GM18505 (cell line): Measurements from ENCODE around the gene AANAT.
"Not testable (repeated sequence)": the region's sequence is repeated elsewhere in the genome, so short reads cannot be mapped to it uniquely, and the experiment has no call there.

Experiments
- ATAC-seq: cut with Tn5 transposase; IDR thresholded peaks from one replicate; pipeline ENCODE4 v1.9.1; 2021; ENCODE audit not compliant: unreplicated experiment
- POLR2A ChIP-seq: IDR thresholded peaks from 4 replicates; pipeline ENCODE4 v1.6.1; 2011; ENCODE audit warnings: borderline replicate concordance; ENCODE audit not compliant: insufficient read depth, insufficient read length; ENCODE audit errors: extremely low read depth

The AANAT gene

GRCh38 chr17:76501018-76501826 is 33.8 kb downstream of the AANAT start, which contains the start of gene RHBDF2:
TSS of gene RHBDF2 (minus strand) at chr17:76501423. CDS start at chr17:76481524, 19,899 bp downstream.
- ATAC-seq, result peak; percentile 68
- TF ChIP-seq POLR2A, result peak; percentile 88

GRCh38 chr17:76501827-76502307 is 34.5 kb downstream of the AANAT start:
- no peak for TF ChIP-seq POLR2A
- no peak for ATAC-seq

- no peak for ATAC-seq
- TF ChIP-seq POLR2A, result no peak
Measured at GRCh38 chr17:76502341-76503211, 35.2 kb downstream of the AANAT start.

GRCh38 chr17:76504117-76504516 is 36.7 kb downstream of the AANAT start:
- ATAC-seq, result no peak

GRCh38 chr17:76506408-76507345 is 39.3 kb downstream of the AANAT start:
- no peak for TF ChIP-seq POLR2A
- ATAC-seq, result peak; percentile 56

More at GRCh38 chr17:76504117-76504516, 36.7 kb downstream of the AANAT start:
- no peak for TF ChIP-seq POLR2A

GRCh38 chr17:76508472-76509063 is 41.2 kb downstream of the AANAT start:
- not testable (repeated sequence) for ATAC-seq

GRCh38 chr17:76510831-76511244 is 43.4 kb downstream of the AANAT start:
- TF ChIP-seq POLR2A, result no peak
- ATAC-seq, result no peak

- TF ChIP-seq POLR2A, result no peak
- ATAC-seq, result no peak
Measured at GRCh38 chr17:76511668-76512365, 44.4 kb downstream of the AANAT start.

- ATAC-seq, result no peak
- no peak for TF ChIP-seq POLR2A
Measured at GRCh38 chr17:76512366-76513305, 45.2 kb downstream of the AANAT start.

GRCh38 chr17:76513306-76513692 is 45.9 kb downstream of the AANAT start:
- no peak for TF ChIP-seq POLR2A

GRCh38 chr17:76514355-76514754 is 47.0 kb downstream of the AANAT start:
- not testable (repeated sequence) for ATAC-seq

More at GRCh38 chr17:76513306-76513692, 45.9 kb downstream of the AANAT start:
- ATAC-seq, result no peak

GRCh38 chr17:76515274-76515949 is 48.0 kb downstream of the AANAT start:
- no peak for ATAC-seq
- no peak for TF ChIP-seq POLR2A
